Small intestine (tissue), 7 donors: Measurements from ENCODE around the gene ZSWIM4. TPM values are rescaled to one million over a fixed set of nuclear protein-coding genes. Genes with fewer than 3 reads are reported as not detected.
"Not testable (repeated sequence)": the region's sequence is repeated elsewhere in the genome, so short reads cannot be mapped to it uniquely, and the experiment has no call there.

ENCODE experiments used
- DNase-seq, 2 donors: peaks; one replicate each; pipeline versions ENCODE4 v3.0.0 to v3.0.0-alpha.2; 2013
- FAIRE-seq: peaks from 2 replicates; lab custom pipeline; 2012; peaks lifted over from hg19 to GRCh38; lab: Jason Lieb, UNC
- H3K27ac ChIP-seq, 3 donors: one replicate each; pipeline ENCODE4 v1.5.1; 2013; ENCODE audit warnings: low read length in 2 of 3, mild to moderate bottlenecking in 2 of 3, control low read depth in 1 of 3, inconsistent platforms in 1 of 3, low read depth in 1 of 3, moderate library complexity in 1 of 3
- H3K27me3 ChIP-seq, 3 donors: one replicate each; pipeline ENCODE4 v1.6.1; 2013; ENCODE audit warnings: low read length in 3 of 3, inconsistent platforms in 1 of 3; ENCODE audit not compliant: control insufficient read depth in 3 of 3, insufficient read depth in 3 of 3
- H3K36me3 ChIP-seq, 3 donors: one replicate each; pipeline ENCODE4 v1.6.1; 2013; ENCODE audit warnings: low read length in 3 of 3, inconsistent platforms in 1 of 3, low read depth in 1 of 3, mild to moderate bottlenecking in 1 of 3, moderate library complexity in 1 of 3; ENCODE audit not compliant: control insufficient read depth in 3 of 3, insufficient read depth in 2 of 3
- H3K4me1 ChIP-seq, 3 donors: one replicate each; pipeline ENCODE4 v1.6.1; 2013; ENCODE audit warnings: low read length in 2 of 3, inconsistent platforms in 1 of 3, low read depth in 1 of 3, mild to moderate bottlenecking in 1 of 3, moderate library complexity in 1 of 3; ENCODE audit not compliant: control insufficient read depth in 3 of 3, insufficient read depth in 2 of 3
- H3K4me3 ChIP-seq, 3 donors: one replicate each; pipeline ENCODE4 v1.5.1; 2013; ENCODE audit warnings: low read length in 3 of 3, control low read depth in 1 of 3, inconsistent platforms in 1 of 3, low read depth in 1 of 3, mild to moderate bottlenecking in 1 of 3, moderate library complexity in 1 of 3
- H3K9me3 ChIP-seq, 2 donors: one replicate each; pipeline ENCODE4 v1.6.1; 2013; ENCODE audit warnings: low read depth in 1 of 2, low read length in 1 of 2; ENCODE audit not compliant: control insufficient read depth in 2 of 2, insufficient read depth in 1 of 2
- WGBS, 3 donors: extraction: QIAGEN DNeasy Blood & Tissue Kit; methylation state at CpG; one replicate each; pipeline ENCODE4 v1.1.7; 2013; 5-methylcytosine and 5-hydroxymethylcytosine counted together
- polyA plus RNA-seq, 4 donors: library from polyadenylated mRNA; stranded (reverse) in 3 of 4; unstranded in 1 of 4; fragments of 200-250 nt in 3 of 4; fragments of 120-200 nt in 1 of 4; gene quantifications; one replicate each; pipeline versions ENCODE4 v1.2.1 to v1.2.3, GENCODE V29; 2013
- donor health status: healthy with polysubstance abuse.
- donor health status: control.
- donor health status: control.
- donor health status: Bipolar disorder and iron deficiency.
- donor health status: healthy.

Gene ZSWIM4
- polyA plus RNA-seq, 4 donors, result 0.45 to 4.0 (median 1.8) TPM

DNA sequence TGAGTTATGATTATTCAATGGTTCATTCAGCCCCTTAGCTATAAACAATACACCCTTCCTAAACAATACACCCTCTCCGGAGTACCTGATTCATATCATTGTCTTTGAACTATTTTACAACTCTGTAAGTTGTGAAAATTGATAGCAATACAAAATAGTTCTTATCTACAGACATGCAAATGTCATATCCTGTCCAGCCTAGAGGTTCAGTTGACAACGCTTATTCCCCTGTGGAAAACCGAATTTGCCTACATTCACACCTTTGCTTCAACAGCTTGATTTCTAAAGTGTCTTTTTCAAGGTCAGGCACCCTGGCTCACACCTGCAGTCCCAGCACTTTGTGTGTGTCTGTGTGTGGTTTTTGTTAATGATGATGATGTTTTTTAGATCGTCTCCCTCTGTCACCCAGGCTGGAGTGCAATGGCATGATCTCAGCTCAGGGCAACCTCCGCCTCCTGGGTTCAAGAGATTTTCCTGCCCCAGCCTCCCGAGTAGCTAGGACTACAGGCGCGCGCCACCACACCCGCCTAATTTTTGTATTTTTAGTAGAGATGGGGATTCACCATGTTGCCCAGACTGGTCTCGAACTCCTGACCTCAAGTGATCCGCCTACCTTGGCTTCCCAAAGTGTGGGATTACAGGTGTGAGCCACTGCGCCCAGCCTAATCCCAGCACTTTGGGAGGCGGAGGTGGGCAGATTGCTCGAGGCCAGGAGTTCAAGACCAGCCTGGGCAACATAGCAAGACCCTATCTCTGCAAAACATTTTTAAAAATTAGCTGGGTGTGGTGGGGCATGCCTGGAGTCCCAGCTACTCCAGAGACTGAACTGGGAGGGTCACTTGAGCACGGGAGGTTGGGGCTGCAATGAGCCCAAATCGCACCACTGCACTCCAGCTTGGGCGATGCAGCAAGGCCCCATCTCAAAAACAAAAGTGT, 11.4 kb upstream of the ZSWIM4 start:
- DNase-seq (no peak), FAIRE-seq (no peak)
- Histone ChIP-seq H3K4me3 (no peak overlapping the region), H3K4me1 (peaks cover 0 to 10% (median 0%) of the 10 kb centered on the region in 3 donors), H3K9me3 (no peaks in the 10 kb centered on the region), H3K36me3 (peaks cover 0 to 13% (median 0%) of the 10 kb centered on the region in 3 donors), H3K27ac (no peak overlapping the region), H3K27me3 (no peaks in the 10 kb centered on the region)
- WGBS, 3 donors, result 69 to 75% (median 69%) methylated on average over 18 of the region's 18 CpGs

DNA sequence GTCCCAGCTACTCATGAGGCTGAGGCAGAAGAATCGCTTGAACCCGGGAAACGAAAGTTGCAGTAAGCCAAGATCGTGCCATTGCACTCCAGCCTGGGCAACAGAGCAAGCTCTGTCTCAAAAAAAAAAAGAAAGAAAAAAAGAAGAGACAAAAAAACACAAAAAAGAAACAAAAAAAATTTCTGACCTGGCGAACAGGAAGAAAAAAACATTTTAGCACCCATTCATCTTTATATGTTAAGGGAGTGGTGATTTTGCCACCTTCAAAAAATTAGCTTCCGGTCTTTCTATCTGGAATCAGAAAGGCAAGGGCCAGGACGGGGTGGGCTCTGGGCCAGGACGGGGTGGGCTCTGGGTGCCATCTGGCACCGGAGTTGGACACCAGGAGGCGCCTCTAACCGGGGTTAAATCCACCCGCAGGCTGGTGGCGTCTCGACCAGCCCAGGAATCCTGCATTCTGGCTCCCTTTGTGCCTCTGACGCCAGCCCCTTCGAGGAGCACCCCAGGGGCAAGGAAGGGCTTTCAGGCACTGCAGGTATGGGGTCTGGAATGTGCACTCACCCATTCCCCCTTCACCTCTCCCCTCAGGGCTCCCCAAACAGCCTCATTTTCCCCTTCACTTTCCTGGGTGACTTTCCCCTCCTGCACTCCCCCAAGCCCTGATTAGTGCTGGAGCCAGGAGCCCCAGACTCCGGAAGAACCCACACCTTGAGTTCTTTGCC, 10.4 kb upstream of the ZSWIM4 start:
- Histone ChIP-seq H3K9me3 (no peaks in the 10 kb centered on the region), H3K4me3 (no peak overlapping the region), H3K36me3 (peaks cover 0 to 4% (median 0%) of the 10 kb centered on the region in 3 donors), H3K4me1 (peaks cover 0 to 10% (median 0%) of the 10 kb centered on the region in 3 donors), H3K27ac (peak overlapping the region in 1 of 3 donors; percentile 17), H3K27me3 (no peaks in the 10 kb centered on the region)
- WGBS, 3 donors, result 6 to 27% (median 15%) methylated on average over 15 to 17 of the region's 17 CpGs
- peak; percentile 59 to 69 for DNase-seq
- no peak for FAIRE-seq

DNA sequence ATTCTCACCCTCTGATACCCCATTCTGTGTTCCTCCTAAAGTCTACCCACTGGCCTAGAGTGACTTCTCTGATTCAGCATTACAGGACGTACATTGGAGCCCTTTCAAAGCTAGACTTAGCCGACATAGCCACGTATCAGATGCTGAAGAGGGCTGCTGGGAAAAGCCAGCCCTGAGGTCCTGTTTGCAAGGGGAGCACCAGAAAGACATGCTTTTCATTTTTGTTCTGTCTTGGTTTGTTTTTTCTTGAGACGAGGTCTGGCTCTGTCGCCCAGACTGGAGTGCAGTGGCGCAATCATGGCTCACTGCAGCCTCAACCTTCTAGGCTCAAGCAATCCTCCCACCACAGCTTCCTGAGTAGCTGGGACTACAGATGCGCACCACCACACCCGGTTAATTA, 6.3 kb upstream of the ZSWIM4 start:
- Histone ChIP-seq H3K9me3 (no peaks in the 10 kb centered on the region), H3K36me3 (no peaks in the 10 kb centered on the region), H3K4me3 (no peak overlapping the region), H3K27ac (peak overlapping the region in 1 of 3 donors; percentile 96), H3K4me1 (peaks cover 0 to 4% (median 0%) of the 10 kb centered on the region in 3 donors), H3K27me3 (no peaks in the 10 kb centered on the region)
- WGBS, 3 donors, result 50 to 71% (median 50%) methylated on average over 8 of the region's 8 CpGs
- no peak for DNase-seq
- no peak for FAIRE-seq

DNA sequence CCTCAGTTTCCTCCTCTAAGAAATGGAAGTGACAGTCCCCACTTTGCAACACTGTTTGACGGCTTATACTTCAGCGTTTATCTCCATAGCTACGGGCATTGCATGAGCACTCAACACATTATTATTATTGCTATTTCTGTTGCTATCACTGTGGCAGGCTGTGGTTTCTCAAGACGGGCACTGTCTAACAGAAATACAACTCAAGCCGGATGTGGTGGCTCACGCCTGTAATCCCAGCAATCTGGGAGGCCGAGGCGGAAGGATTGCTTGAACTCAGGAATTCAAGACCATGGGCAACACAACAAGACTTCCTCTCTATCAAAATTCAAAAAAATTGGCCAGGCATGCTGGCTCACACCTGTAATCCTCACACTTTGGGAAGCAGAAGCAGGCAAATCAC, 4.9 kb upstream of the ZSWIM4 start:
- no peak for FAIRE-seq
- H3K4me1 ChIP-seq, result peaks cover 0 to 5% (median 0%) of the 10 kb centered on the region in 3 donors
- no peaks in the 10 kb centered on the region for H3K36me3 ChIP-seq
- no peaks in the 10 kb centered on the region for H3K27me3 ChIP-seq
- no peaks in the 10 kb centered on the region for H3K9me3 ChIP-seq
- WGBS, 3 donors, result 58 to 68% (median 68%) methylated on average over 8 of the region's 8 CpGs
- H3K27ac ChIP-seq, result peak overlapping the region in 2 of 3 donors; percentile 24 to 49
- no peak overlapping the region for H3K4me3 ChIP-seq
- no peak for DNase-seq

DNA sequence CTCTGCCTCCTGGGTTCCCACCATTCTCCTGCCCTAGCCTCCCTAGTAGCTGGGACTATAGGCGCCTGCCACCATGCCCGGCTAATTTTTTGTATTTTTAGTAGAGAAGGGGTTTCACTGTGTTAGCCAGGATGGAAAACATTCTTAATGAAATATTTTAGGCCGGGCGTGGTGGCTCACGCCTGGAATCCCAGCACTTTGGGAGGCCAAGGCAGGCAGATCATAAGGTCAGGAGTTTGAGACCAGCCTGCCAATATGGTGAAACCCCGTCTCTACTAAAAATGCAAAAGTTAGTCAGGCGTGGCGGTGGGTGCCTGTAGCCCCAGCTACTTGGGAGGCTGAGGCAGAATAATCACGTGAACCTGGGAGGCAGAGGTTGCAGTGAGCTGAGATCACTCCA, 1.9 kb upstream of the ZSWIM4 start:
- H3K4me3 ChIP-seq, H3K27ac ChIP-seq, FAIRE-seq, H3K9me3 ChIP-seq, DNase-seq, H3K36me3 ChIP-seq, H3K27me3 ChIP-seq: not testable (repeated sequence)
- 78 to 88% (median 80%) methylated on average over 9 of the region's 9 CpGs for WGBS, 3 donors
- H3K4me1 ChIP-seq, result peaks cover 0 to 18% (median 5%) of the 10 kb centered on the region in 3 donors

DNA sequence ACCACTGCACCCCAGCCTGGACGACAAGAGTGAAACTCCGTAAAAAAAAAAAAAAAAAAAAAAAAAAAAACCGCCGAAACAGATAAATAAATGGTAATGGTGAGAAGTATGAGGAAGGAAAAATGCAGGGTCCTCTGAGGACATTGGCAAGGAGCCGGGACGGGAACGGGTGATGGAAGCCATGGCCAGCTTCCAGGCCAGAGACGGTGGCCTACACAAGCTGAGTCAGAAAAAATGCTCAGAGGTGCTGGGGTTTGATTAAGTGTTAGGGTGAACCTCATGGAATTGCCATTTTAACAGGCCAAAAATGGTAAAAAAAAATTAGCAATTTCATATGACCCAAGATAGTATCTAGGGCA, 866 bp upstream of the ZSWIM4 start:
- Histone ChIP-seq H3K4me1 (peaks cover 0 to 18% (median 5%) of the 10 kb centered on the region in 3 donors), H3K27me3 (no peaks in the 10 kb centered on the region), H3K4me3 (peak overlapping the region; percentile 58 to 94 (median 63)), H3K9me3 (no peaks in the 10 kb centered on the region), H3K36me3 (no peaks in the 10 kb centered on the region), H3K27ac (peak overlapping the region; percentile 42 to 95 (median 74))
- 4 to 6% (median 5%) methylated on average over 8 of the region's 8 CpGs for WGBS, 3 donors
- DNase-seq (peak in 1 of 2 donors; percentile 66), FAIRE-seq (no peak)

DNA sequence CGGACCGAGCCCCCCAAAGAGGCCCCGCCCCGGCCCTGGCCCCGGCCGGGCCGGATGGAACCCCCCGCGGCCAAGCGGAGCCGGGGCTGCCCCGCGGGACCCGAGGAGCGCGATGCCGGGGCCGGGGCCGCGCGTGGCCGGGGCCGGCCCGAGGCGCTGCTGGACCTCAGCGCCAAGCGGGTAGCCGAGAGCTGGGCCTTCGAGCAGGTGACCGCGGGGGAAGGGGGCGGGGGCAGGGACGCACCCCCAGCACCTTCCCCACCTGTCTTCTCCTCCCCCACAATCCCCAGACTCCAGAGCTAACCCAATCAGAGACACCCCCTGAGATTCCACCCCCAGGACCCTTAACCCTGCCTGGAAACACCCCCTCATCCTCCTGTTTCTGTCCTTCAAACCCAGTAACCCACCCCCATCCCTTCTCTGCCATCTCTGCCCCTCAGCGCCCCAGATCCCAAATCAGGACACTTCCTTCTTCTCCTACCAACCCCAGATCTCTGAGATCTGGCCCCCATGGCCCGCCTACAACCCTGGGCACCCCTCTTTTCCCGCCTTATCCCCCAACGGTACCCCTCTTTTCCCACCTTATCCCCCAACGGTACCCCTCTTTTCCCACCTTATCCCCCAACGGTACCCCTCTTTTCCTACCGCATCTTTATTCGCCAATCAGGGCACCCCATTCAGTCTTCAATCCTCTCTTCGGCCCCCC, 505 bp downstream of the ZSWIM4 start:
- H3K9me3 ChIP-seq, result no peaks in the 10 kb centered on the region
- H3K27ac ChIP-seq, result peak overlapping the region in 2 of 3 donors; percentile 53 to 84
- WGBS, 3 donors, result 3 to 13% (median 9%) methylated on average over 16 to 42 of the region's 42 CpGs
- H3K4me3 ChIP-seq, result peak overlapping the region; percentile 70 to 94 (median 83)
- FAIRE-seq (no peak), DNase-seq (peak in 1 of 2 donors; percentile 56)
- peaks cover 0 to 6% (median 0%) of the 10 kb centered on the region in 3 donors for H3K36me3 ChIP-seq
- H3K27me3 ChIP-seq, result no peaks in the 10 kb centered on the region
- peaks cover 0 to 18% (median 5%) of the 10 kb centered on the region in 3 donors for H3K4me1 ChIP-seq
